GM18508 (cell line): Measurements from ENCODE around the gene DISC1.
"Not testable (repeated sequence)": the region's sequence is repeated elsewhere in the genome, so short reads cannot be mapped to it uniquely, and the experiment has no call there.

ENCODE experiments used
- ATAC-seq: cut with Tn5 transposase; IDR thresholded peaks from one replicate; pipeline ENCODE4 v1.9.1; 2021; ENCODE audit warnings: moderate number of reproducible peaks; ENCODE audit not compliant: insufficient read depth, unreplicated experiment

Gene DISC1

GRCh38 chr1:231605149-231606100 is 21.2 kb upstream of the DISC1 start:
- ATAC-seq, result no peak

- ATAC-seq, result no peak
These were observed 19.9 kb upstream of the DISC1 start for GRCh38 chr1:231606712-231607111.

GRCh38 chr1:231610388-231610787 is 16.2 kb upstream of the DISC1 start:
- ATAC-seq, result no peak

GRCh38 chr1:231611111-231611510 is 15.5 kb upstream of the DISC1 start:
- ATAC-seq, result no peak

GRCh38 chr1:231611851-231612250 is 14.7 kb upstream of the DISC1 start:
- ATAC-seq, result no peak

GRCh38 chr1:231612393-231613089 is 14.0 kb upstream of the DISC1 start:
- peak; percentile 96 for ATAC-seq

GRCh38 chr1:231613419-231614349 is 12.9 kb upstream of the DISC1 start:
- no peak for ATAC-seq

- no peak for ATAC-seq
These were observed 9.9 kb upstream of the DISC1 start for GRCh38 chr1:231616667-231617066.

GRCh38 chr1:231618609-231619256 is 7.9 kb upstream of the DISC1 start:
- no peak for ATAC-seq

- ATAC-seq, result no peak
These were observed 7.3 kb upstream of the DISC1 start for GRCh38 chr1:231619257-231619634.

- ATAC-seq, result not testable (repeated sequence)
These were observed 1.5 kb upstream of the DISC1 start for GRCh38 chr1:231625042-231625441.

GRCh38 chr1:231625975-231626534 is 535 bp upstream of the DISC1 start:
- no peak for ATAC-seq

GRCh38 chr1:231626951-231627614 is 493 bp downstream of the DISC1 start:
- no peak for ATAC-seq

- ATAC-seq, result no peak
These were observed 1.8 kb downstream of the DISC1 start for GRCh38 chr1:231628207-231628876.

GRCh38 chr1:231629132-231629531 is 2.5 kb downstream of the DISC1 start:
- no peak for ATAC-seq

- ATAC-seq, result no peak
These were observed 4.1 kb downstream of the DISC1 start for GRCh38 chr1:231630558-231631205.

GRCh38 chr1:231631717-231632116 is 5.1 kb downstream of the DISC1 start:
- no peak for ATAC-seq

- ATAC-seq, result no peak
These were observed 5.5 kb downstream of the DISC1 start for GRCh38 chr1:231632119-231632518.
